Glutamatergic neuron (in vitro differentiated cells): Measurements from ENCODE around the gene RTN4RL2. TPM values are rescaled to one million over a fixed set of nuclear protein-coding genes. Genes with fewer than 3 reads are reported as not detected.

Experiments
- DNase-seq: peaks from one replicate; pipeline ENCODE4 v3.0.0; 2022
- H3K27ac Mint-ChIP-seq: one replicate; pipeline ENCODE4 v1.8.0; 2020; ENCODE audit warnings: mild to moderate bottlenecking, mixed read lengths, inconsistent platforms; ENCODE audit not compliant: unreplicated experiment
- H3K27me3 Mint-ChIP-seq: one replicate; pipeline ENCODE4 v1.8.0; 2020; ENCODE audit warnings: mild to moderate bottlenecking, moderate library complexity, mixed read lengths, inconsistent platforms; ENCODE audit not compliant: unreplicated experiment
- H3K36me3 Mint-ChIP-seq: one replicate; pipeline ENCODE4 v1.8.0; 2020; ENCODE audit warnings: mild to moderate bottlenecking, mixed read lengths, inconsistent platforms; ENCODE audit not compliant: unreplicated experiment
- H3K4me1 Mint-ChIP-seq: one replicate; pipeline ENCODE4 v1.8.0; 2020; ENCODE audit warnings: mild to moderate bottlenecking, low read depth, mixed read lengths, inconsistent platforms; ENCODE audit not compliant: unreplicated experiment
- H3K4me3 Mint-ChIP-seq: one replicate; pipeline ENCODE4 v1.8.0; 2020; ENCODE audit warnings: mild to moderate bottlenecking, mixed read lengths, inconsistent platforms; ENCODE audit not compliant: unreplicated experiment
- H3K9me3 Mint-ChIP-seq: one replicate; pipeline ENCODE4 v1.8.0; 2020; ENCODE audit warnings: mild to moderate bottlenecking, moderate library complexity, mixed read lengths, inconsistent platforms; ENCODE audit not compliant: unreplicated experiment
- total RNA-seq: library from RNA; stranded (reverse); fragmentation: NEBNext Ultra II Directional; extraction: Animal tissue kit (Norgen Biotek cat#: 25700); gene quantifications from one replicate; pipeline ENCODE4 v1.2.1, GENCODE V29; 2021; ENCODE audit not compliant: unreplicated experiment
- TF ChIP-seq, protein P1 (sequence below): fragments of 200-600 bp; sonication (generic); IDR thresholded peaks from one replicate; pipeline ENCODE4 v1.5.0; 2021; ENCODE audit not compliant: partially characterized antibody, unreplicated experiment

The RTN4RL2 gene
- total RNA-seq, 1 donor from 2014 or later: 119 TPM

DNA sequence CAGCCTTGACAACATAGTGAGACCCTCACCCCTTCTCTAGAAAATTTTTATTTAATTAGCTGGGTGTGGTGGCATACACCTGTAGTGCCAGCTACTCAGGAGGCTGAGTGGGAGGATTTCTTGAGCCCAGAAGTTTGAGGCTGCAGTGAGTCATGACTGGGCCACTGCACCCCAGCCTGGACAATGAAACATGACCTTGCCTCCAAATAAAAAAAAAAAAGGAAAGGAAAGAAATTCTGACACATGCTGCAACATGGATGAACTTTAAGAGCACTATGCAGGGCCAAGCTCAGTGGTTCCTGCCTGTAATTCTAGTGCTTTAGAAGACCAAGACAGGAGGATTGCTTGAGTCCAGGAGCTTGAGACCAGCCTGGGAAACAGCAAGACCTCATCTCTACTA lies 42.2 kb upstream of the RTN4RL2 start:
- no peak for DNase-seq
- H3K36me3 Mint-ChIP-seq: peaks cover 10% of the 10 kb centered on the region

DNA sequence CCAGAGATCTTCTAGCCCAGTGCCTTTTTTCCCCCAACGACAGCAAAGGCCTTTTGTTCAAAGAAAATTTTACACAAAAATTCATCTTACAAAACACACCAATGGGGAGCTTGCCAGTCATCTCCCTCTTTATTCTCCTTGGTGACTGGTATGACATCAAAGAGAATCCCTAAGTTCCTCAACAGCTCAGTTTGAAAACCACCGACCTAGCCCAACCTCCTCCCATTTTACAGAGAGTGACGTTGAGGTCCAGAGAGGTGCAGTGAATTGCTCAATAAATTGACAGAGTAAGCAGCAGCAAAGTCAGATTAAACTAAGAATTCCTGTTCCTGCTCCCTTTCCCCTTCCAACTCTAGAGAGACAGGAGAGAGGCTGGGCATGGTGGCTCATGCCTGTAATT lies 41.2 kb upstream of the RTN4RL2 start:
- no peak for DNase-seq
- no peak overlapping the region for H3K27ac Mint-ChIP-seq
- peaks cover 3% of the 10 kb centered on the region for H3K9me3 Mint-ChIP-seq
- TF ChIP-seq, protein P1, sequence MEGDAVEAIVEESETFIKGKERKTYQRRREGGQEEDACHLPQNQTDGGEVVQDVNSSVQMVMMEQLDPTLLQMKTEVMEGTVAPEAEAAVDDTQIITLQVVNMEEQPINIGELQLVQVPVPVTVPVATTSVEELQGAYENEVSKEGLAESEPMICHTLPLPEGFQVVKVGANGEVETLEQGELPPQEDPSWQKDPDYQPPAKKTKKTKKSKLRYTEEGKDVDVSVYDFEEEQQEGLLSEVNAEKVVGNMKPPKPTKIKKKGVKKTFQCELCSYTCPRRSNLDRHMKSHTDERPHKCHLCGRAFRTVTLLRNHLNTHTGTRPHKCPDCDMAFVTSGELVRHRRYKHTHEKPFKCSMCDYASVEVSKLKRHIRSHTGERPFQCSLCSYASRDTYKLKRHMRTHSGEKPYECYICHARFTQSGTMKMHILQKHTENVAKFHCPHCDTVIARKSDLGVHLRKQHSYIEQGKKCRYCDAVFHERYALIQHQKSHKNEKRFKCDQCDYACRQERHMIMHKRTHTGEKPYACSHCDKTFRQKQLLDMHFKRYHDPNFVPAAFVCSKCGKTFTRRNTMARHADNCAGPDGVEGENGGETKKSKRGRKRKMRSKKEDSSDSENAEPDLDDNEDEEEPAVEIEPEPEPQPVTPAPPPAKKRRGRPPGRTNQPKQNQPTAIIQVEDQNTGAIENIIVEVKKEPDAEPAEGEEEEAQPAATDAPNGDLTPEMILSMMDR: no peak
- peaks cover 3% of the 10 kb centered on the region for H3K27me3 Mint-ChIP-seq
- H3K4me1 Mint-ChIP-seq: no peaks in the 10 kb centered on the region
- H3K36me3 Mint-ChIP-seq: peaks cover 5% of the 10 kb centered on the region
- no peak overlapping the region for H3K4me3 Mint-ChIP-seq

More for the DNA sequence above, 42.2 kb upstream of the RTN4RL2 start:
- Mint-ChIP-seq H3K27ac (no peak overlapping the region), H3K9me3 (no peaks in the 10 kb centered on the region), H3K4me1 (no peaks in the 10 kb centered on the region), H3K4me3 (no peak overlapping the region), H3K27me3 (peaks cover 3% of the 10 kb centered on the region)
- TF ChIP-seq, protein P1: no peak

DNA sequence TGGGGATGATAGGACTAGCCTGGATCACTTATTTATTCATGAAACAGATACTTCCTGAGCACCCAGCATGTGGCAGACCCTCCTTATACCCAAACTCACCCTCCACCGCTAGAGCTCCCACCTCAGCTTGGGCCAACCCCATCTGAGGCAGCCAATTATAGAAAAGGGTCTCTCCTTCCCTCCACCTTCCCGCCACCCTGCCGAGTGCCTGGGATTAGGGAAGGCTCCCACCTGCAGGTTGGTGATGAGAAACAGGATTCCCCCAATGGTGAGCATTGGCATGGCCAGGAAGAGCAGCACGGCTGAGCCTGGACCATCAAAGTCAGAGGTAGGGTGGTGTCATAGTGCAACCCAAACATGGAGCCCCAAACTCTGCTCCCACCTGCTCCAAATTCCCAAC lies 39.3 kb upstream of the RTN4RL2 start:
- no peak overlapping the region for H3K27ac Mint-ChIP-seq
- TF ChIP-seq, protein P1: no peak
- H3K9me3 Mint-ChIP-seq: peaks cover 3% of the 10 kb centered on the region
- no peaks in the 10 kb centered on the region for H3K36me3 Mint-ChIP-seq
- H3K27me3 Mint-ChIP-seq: peaks cover 2% of the 10 kb centered on the region
- no peak overlapping the region for H3K4me3 Mint-ChIP-seq
- DNase-seq: no peak
- H3K4me1 Mint-ChIP-seq: no peaks in the 10 kb centered on the region

DNA sequence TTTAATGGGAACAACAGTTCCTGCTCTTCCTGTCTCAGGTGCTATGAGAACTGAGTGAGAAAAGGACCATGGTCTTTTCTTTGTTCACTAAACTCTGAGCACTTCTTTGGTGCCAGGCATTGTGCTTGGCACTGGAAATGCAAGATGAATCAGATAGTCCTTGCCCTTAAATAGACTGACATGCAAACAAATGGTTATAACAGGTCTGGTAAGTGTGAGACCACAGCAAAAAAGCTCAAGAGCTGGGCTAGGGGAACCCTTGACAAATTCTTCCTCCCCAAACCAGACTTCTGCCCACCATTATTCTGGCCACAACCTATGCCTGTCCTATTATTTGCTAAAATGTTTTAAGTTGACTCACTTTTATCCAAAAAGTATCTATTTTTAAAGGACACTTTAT lies 38.5 kb upstream of the RTN4RL2 start:
- TF ChIP-seq, protein P1: no peak
- no peak overlapping the region for H3K4me3 Mint-ChIP-seq
- no peak for DNase-seq
- peaks cover 3% of the 10 kb centered on the region for H3K9me3 Mint-ChIP-seq
- H3K27ac Mint-ChIP-seq: no peak overlapping the region
- H3K36me3 Mint-ChIP-seq: no peaks in the 10 kb centered on the region
- peaks cover 2% of the 10 kb centered on the region for H3K27me3 Mint-ChIP-seq
- peaks cover 1% of the 10 kb centered on the region for H3K4me1 Mint-ChIP-seq

DNA sequence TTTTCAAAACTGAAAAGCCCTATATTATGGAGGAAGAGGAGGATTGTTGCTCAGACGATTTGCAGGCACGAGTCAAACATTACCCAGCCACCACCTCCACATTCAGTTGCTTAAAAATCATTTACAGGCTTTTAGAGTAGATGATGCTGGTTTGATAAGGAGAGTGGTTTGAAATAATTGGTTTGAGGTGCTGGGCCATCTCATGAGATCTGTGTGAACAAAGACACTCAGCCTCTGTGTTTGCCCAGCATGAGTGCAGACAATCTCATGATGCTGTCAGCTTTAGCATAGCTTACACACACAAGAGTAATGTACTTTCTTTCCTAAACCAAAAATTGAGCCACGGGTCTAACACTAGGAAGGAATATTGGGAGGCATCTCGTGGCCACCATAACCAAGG lies 37.7 kb upstream of the RTN4RL2 start:
- Mint-ChIP-seq H3K27me3 (peaks cover 3% of the 10 kb centered on the region), H3K9me3 (peaks cover 3% of the 10 kb centered on the region), H3K27ac (no peak overlapping the region), H3K4me3 (no peak overlapping the region), H3K4me1 (peaks cover 1% of the 10 kb centered on the region), H3K36me3 (no peaks in the 10 kb centered on the region)
- DNase-seq: no peak
- TF ChIP-seq, protein P1: no peak
